Trophoblast cell (in vitro differentiated cells and primary cell): Measurements from ENCODE around the gene NFIB.

Experiments
- DNase-seq, 2 donors: peaks; one replicate each; pipeline ENCODE4 v3.0.0-alpha.2; 2016
- H2AFZ ChIP-seq: 2 replicates; pipeline ENCODE4 v1.6.1; 2013; ENCODE audit warnings: low read length, moderate library complexity, mild to moderate bottlenecking; ENCODE audit not compliant: insufficient read depth, poor library complexity
- H2AK5ac ChIP-seq: 2 replicates; pipeline ENCODE4 v1.6.1; 2013; ENCODE audit warnings: mild to moderate bottlenecking, low read length
- H2BK120ac ChIP-seq: 2 replicates; pipeline ENCODE4 v1.6.1; 2013; ENCODE audit warnings: low read length, mild to moderate bottlenecking, moderate library complexity; ENCODE audit not compliant: insufficient read depth, poor library complexity
- H2BK12ac ChIP-seq: 2 replicates; pipeline ENCODE4 v1.6.1; 2013; ENCODE audit warnings: mild to moderate bottlenecking, low read length, moderate library complexity
- H2BK5ac ChIP-seq: 2 replicates; pipeline ENCODE4 v1.6.1; 2013; ENCODE audit warnings: low read length, low read depth, moderate library complexity, mild to moderate bottlenecking; ENCODE audit not compliant: poor library complexity
- H3K14ac ChIP-seq: 2 replicates; pipeline ENCODE4 v1.6.1; 2013; ENCODE audit warnings: mild to moderate bottlenecking, low read length
- H3K18ac ChIP-seq: 2 replicates; pipeline ENCODE4 v1.6.1; 2013; ENCODE audit warnings: mild to moderate bottlenecking, low read length
- H3K23ac ChIP-seq: 2 replicates; pipeline ENCODE4 v1.6.1; 2013; ENCODE audit warnings: low read length
- H3K27ac ChIP-seq: 2 replicates; pipeline ENCODE4 v1.5.1; 2013; ENCODE audit warnings: low read depth, mild to moderate bottlenecking, inconsistent platforms, low read length, moderate library complexity
- H3K27me3 ChIP-seq: 2 replicates; pipeline ENCODE4 v1.6.1; 2013; ENCODE audit warnings: inconsistent platforms, mild to moderate bottlenecking, low read length, moderate library complexity; ENCODE audit not compliant: insufficient read depth
- H3K36me3 ChIP-seq, 2 experiments: 1 replicate in 1 of 2; 2 replicates in 1 of 2; pipeline ENCODE4 v1.6.1; 2013; ENCODE audit warnings: low read length in 2 of 2, mild to moderate bottlenecking in 2 of 2, moderate library complexity in 1 of 2; ENCODE audit not compliant: insufficient read depth in 2 of 2, control insufficient read depth in 1 of 2
- H3K4ac ChIP-seq: 2 replicates; pipeline ENCODE4 v1.6.1; 2013; ENCODE audit warnings: low read depth, mild to moderate bottlenecking, low read length, moderate library complexity
- H3K4me1 ChIP-seq, 2 experiments: 1 replicate in 1 of 2; 2 replicates in 1 of 2; pipeline ENCODE4 v1.6.1; 2013; ENCODE audit warnings: low read length in 2 of 2, mild to moderate bottlenecking in 2 of 2, moderate library complexity in 1 of 2; ENCODE audit not compliant: insufficient read depth in 2 of 2, control insufficient read depth in 1 of 2
- H3K4me2 ChIP-seq: 2 replicates; pipeline ENCODE4 v1.6.1; 2013; ENCODE audit warnings: inconsistent platforms, mild to moderate bottlenecking, low read length, moderate library complexity
- H3K4me3 ChIP-seq: 2 replicates; pipeline ENCODE4 v1.5.1; 2013; ENCODE audit warnings: mild to moderate bottlenecking, low read depth, low read length, inconsistent platforms
- H3K79me1 ChIP-seq: one replicate; pipeline ENCODE4 v1.6.1; 2013; ENCODE audit warnings: low read length
- H3K79me2 ChIP-seq: 2 replicates; pipeline ENCODE4 v1.6.1; 2013; ENCODE audit warnings: low read length, mild to moderate bottlenecking; ENCODE audit not compliant: control insufficient read depth, insufficient read depth, poor library complexity
- H3K9ac ChIP-seq: 2 replicates; pipeline ENCODE4 v1.6.1; 2013; ENCODE audit warnings: mild to moderate bottlenecking, low read length
- H3K9me3 ChIP-seq: 2 replicates; pipeline ENCODE4 v1.6.1; 2013; ENCODE audit warnings: low read depth, mild to moderate bottlenecking, control low read depth, inconsistent platforms, low read length; ENCODE audit not compliant: insufficient read depth
- H4K12ac ChIP-seq: 2 replicates; pipeline ENCODE4 v1.6.1; 2013; ENCODE audit warnings: low read depth, mild to moderate bottlenecking, low read length, moderate library complexity
- H4K8ac ChIP-seq: 2 replicates; pipeline ENCODE4 v1.6.1; 2013; ENCODE audit warnings: low read depth, mild to moderate bottlenecking, low read length, moderate library complexity
- H4K91ac ChIP-seq: one replicate; pipeline ENCODE4 v1.6.1; 2013; ENCODE audit warnings: low read depth, mild to moderate bottlenecking, low read length, moderate library complexity
- WGBS: extraction: QIAGEN DNeasy Blood & Tissue Kit; methylation state at CpG from one replicate; pipeline ENCODE4 v1.1.7; 2013; ENCODE audit warnings: missing lambda C conversion rate; ENCODE audit not compliant: insufficient read length, insufficient coverage; ENCODE audit errors: extremely low coverage; 5-methylcytosine and 5-hydroxymethylcytosine counted together

Gene NFIB

DNA sequence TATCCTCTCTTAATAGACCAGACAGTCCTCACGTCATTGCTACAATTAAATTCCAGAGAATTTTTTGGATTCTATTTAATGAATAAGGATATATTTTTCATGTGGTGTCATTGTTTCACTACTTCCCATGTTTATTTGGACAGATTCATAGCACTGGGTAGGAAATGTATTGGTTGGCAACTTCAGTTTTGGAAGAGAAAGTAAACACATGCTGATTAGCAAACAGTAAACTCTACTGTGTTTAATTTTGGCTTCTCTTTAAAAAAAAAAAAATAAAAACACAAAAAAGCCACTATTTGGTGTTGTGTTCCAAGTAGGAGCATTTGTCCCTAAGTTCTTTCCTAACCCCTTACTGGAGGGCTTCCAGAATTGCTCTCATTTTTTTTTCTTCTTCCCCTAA lies 77.3 kb downstream of the NFIB start:
- Histone ChIP-seq H4K12ac (no peak overlapping the region), H3K9ac (no peak overlapping the region), H3K4me2 (no peak overlapping the region), H3K4ac (no peak overlapping the region), H3K27ac (no peak overlapping the region), H3K36me3 (no peaks in the 10 kb centered on the region), H4K91ac (no peak overlapping the region), H3K9me3 (no peaks in the 10 kb centered on the region), H3K18ac (no peak overlapping the region), H3K23ac (no peak overlapping the region), H3K4me3 (no peak overlapping the region), H2BK5ac (no peak overlapping the region), H3K27me3 (no peaks in the 10 kb centered on the region), H2BK120ac (no peak overlapping the region), H2BK12ac (no peak overlapping the region), H3K14ac (no peak overlapping the region), H2AK5ac (no peak overlapping the region), H3K79me1 (no peaks in the 10 kb centered on the region), H4K8ac (no peak overlapping the region), H3K4me1 (peaks cover 0 to 4% of the 10 kb centered on the region in 2 experiments), H3K79me2 (no peaks in the 10 kb centered on the region), H2AFZ (no peak overlapping the region)
- DNase-seq, result no peak
- no CpG with 5 or more reads among the region's 1 CpG for WGBS

DNA sequence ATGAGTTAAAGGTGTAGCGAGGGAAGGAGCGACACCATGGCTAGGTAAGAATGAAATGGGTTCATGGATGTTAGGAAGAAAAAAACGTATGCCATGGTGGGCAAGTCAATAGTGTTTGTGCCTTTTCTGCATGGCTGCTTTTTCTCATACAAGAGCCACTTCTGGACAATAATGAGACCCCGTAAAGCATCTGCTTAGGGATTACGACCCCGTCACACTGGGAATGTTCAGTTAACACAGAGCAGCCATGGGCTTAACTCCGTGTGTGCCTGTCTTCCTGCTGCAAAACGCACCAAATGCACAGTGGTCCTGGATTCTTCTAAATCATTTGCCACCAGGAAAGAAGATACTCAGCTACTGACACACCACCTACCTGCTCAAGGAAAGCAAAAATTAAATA lies 81.8 kb downstream of the NFIB start:
- Histone ChIP-seq H4K12ac (no peak overlapping the region), H3K27ac (no peak overlapping the region), H2AFZ (no peak overlapping the region), H3K4ac (no peak overlapping the region), H4K91ac (no peak overlapping the region), H3K23ac (no peak overlapping the region), H3K18ac (no peak overlapping the region), H3K79me2 (no peaks in the 10 kb centered on the region), H3K4me2 (no peak overlapping the region), H2AK5ac (no peak overlapping the region), H3K4me1 (no peaks in the 10 kb centered on the region), H2BK12ac (no peak overlapping the region), H2BK5ac (no peak overlapping the region), H4K8ac (no peak overlapping the region), H3K14ac (no peak overlapping the region), H3K9ac (no peak overlapping the region), H3K27me3 (no peaks in the 10 kb centered on the region), H2BK120ac (no peak overlapping the region), H3K36me3 (no peaks in the 10 kb centered on the region), H3K4me3 (no peak overlapping the region), H3K79me1 (no peaks in the 10 kb centered on the region), H3K9me3 (no peaks in the 10 kb centered on the region)
- no peak for DNase-seq
- WGBS, result no CpG with 5 or more reads among the region's 8 CpGs

DNA sequence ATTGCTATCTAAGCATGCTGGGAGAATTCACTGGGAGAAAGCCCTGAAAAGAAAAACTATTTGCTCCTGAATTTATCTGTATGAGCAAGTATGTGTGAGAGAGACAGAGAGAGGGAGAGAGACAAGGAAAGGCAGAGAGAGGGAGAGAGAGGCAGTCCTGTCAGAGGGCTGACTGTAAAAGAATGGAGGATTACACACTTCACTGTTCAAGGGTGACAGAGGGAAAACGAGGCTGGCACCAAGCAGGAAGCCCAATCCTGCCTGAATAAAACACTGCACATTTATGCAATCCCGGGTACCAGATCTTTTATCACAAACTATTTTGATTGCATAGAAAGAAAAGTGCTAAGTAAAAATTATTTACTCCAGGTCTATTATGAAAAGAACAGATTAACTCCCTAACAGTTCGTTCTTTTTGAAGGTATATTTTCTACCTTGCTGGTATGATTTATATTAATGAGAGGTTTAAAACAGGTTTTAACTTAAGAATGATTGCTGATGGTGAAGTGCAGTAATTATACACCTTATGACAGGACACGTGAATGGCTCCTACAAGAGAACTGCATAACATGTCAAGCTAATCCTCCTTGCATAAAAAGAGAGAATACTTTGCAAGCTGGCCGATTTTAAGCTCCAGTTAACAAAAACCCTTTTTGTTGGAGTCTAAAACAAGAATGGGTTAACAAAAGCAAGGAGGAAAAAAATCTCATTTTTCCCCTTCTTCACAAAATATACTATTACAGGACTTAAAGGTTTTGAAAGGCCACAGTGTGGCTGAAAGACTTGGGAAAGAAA lies 82.5 kb downstream of the NFIB start:
- H2AK5ac ChIP-seq, result no peak overlapping the region
- H2BK120ac ChIP-seq, result no peak overlapping the region
- H4K12ac ChIP-seq, result no peak overlapping the region
- no peak overlapping the region for H3K4me3 ChIP-seq
- no peak for DNase-seq
- no peaks in the 10 kb centered on the region for H3K9me3 ChIP-seq
- H3K27ac ChIP-seq, result no peak overlapping the region
- H2BK5ac ChIP-seq, result no peak overlapping the region
- H4K91ac ChIP-seq, result no peak overlapping the region
- H2AFZ ChIP-seq, result no peak overlapping the region
- no peak overlapping the region for H3K9ac ChIP-seq
- no peaks in the 10 kb centered on the region for H3K79me2 ChIP-seq
- no peak overlapping the region for H3K4ac ChIP-seq
- no peak overlapping the region for H3K14ac ChIP-seq
- H3K4me1 ChIP-seq, result no peaks in the 10 kb centered on the region
- no peak overlapping the region for H2BK12ac ChIP-seq
- H3K18ac ChIP-seq, result no peak overlapping the region
- H3K36me3 ChIP-seq, result no peaks in the 10 kb centered on the region
- no peak overlapping the region for H3K23ac ChIP-seq
- no peak overlapping the region for H4K8ac ChIP-seq
- H3K79me1 ChIP-seq, result no peaks in the 10 kb centered on the region
- no CpG with 5 or more reads among the region's 5 CpGs for WGBS
- H3K27me3 ChIP-seq, result no peaks in the 10 kb centered on the region
- H3K4me2 ChIP-seq, result no peak overlapping the region

DNA sequence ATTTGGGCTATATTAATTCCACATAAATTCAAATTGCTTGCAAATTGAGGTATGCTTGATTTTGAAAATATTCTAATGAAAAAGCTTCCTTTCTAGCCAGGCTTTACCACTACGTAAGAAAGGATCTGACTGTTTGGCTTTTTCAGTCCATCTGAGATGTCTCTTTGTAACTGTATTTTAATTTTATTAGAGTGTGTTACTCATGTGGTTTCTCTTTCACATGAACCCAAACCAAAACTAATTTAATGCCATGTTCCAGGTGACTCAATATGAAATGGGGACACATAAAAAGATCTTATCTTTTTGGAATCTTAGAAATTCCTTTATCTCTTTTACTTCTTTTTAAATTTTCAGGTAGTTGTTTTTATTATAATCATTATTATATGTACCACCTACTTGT lies 85.3 kb downstream of the NFIB start:
- H2BK12ac ChIP-seq, result no peak overlapping the region
- H3K9ac ChIP-seq, result no peak overlapping the region
- no peak overlapping the region for H3K18ac ChIP-seq
- no peak overlapping the region for H3K14ac ChIP-seq
- no peak overlapping the region for H2AFZ ChIP-seq
- H2AK5ac ChIP-seq, result no peak overlapping the region
- no peaks in the 10 kb centered on the region for H3K4me1 ChIP-seq
- H4K12ac ChIP-seq, result no peak overlapping the region
- no peak overlapping the region for H4K8ac ChIP-seq
- no peak overlapping the region for H3K4ac ChIP-seq
- no peak overlapping the region for H2BK5ac ChIP-seq
- no peak overlapping the region for H3K23ac ChIP-seq
- H4K91ac ChIP-seq, result no peak overlapping the region
- no peak overlapping the region for H3K4me3 ChIP-seq
- H2BK120ac ChIP-seq, result no peak overlapping the region
- WGBS, result no CpG with 5 or more reads among the region's 1 CpG
- no peaks in the 10 kb centered on the region for H3K36me3 ChIP-seq
- no peak for DNase-seq
- no peaks in the 10 kb centered on the region for H3K79me1 ChIP-seq
- no peak overlapping the region for H3K4me2 ChIP-seq
- no peaks in the 10 kb centered on the region for H3K27me3 ChIP-seq
- no peaks in the 10 kb centered on the region for H3K9me3 ChIP-seq
- H3K27ac ChIP-seq, result no peak overlapping the region
- H3K79me2 ChIP-seq, result no peaks in the 10 kb centered on the region
